GM19438 (cell line): Measurements from ENCODE around the gene TMEM233.

ENCODE experiments used
- ATAC-seq: cut with Tn5 transposase; IDR thresholded peaks from one replicate; pipeline ENCODE4 v1.9.1; 2021; ENCODE audit warnings: low read depth; ENCODE audit not compliant: unreplicated experiment

The TMEM233 gene

DNA sequence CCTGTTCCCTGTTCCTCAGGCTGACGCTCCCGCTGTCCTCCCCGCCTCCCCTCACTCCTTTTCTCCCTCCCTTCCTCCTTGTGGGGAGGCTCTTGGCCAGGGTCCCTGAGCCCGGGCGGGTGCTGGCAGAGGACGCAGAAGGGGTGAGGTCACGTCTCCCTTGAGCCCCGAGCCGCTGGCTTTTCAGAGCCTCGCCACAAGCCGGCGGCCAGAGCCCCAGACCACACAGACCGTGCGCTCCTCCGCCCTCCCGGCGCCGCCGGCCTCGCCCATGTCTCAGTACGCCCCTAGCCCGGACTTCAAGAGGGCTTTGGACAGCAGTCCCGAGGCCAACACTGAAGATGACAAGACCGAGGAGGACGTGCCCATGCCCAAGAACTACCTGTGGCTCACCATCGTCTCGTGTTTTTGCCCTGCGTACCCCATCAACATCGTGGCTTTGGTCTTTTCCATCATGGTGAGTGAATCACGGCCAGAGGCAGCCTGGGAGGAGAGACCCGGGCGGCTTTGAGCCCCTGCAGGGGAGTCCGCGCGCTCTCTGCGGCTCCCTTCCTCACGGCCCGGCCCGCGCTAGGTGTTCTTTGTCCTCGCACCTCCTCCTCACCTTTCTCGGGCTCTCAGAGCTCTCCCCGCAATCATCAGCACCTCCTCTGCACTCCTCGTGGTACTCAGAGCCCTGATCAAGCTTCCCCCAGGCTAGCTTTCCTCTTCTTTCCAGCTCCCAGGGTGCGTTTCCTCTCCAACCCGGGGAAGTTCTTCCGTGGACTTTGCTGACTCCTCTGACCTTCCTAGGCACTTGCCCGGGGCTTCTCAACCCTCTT, at the start of gene TMEM233:
Gene TMEM233 (plus strand): TSS at position 197 of the 821 bp plus-strand sequence. CDS start 75 bp downstream, at position 272.
- no peak for ATAC-seq

DNA sequence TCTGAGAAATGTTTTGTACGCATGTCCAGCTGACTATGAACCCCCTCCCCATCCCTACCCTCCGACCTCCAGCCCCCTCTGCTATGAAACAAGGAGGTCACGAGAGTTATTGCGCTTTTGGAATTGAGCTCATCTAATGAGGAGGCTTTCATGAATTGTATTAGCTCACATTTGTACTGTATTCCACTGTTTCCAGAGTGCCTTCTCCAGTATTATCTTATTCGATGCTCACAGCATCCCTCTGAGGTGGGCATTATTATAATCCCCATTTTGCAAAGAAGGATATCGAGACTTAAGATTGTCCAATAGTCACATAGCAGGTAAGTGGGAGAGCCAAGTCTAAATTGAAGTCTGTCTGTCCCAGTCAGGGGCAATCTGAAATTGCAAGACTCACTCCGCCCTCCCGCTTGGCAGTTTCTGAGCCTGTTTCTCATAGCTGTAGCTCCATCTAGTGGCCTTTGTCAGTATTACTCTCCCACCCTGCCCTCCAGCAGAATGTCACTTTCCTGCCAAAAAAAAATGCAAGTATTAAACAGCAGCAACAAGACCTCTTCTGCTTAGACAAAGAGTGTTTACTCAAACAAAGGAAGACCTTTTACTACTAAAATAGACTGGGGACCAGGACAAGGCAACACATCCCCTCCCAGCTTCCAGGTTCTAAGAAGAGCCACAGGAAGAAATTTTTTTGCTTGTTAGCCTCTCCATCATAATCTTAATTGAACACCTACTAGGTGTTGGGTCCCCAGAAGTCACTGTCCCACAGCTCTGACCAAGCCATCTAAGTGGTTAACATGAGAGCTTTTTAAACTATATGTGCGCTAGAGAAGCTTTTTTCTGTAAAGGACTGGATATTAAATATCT, 48.6 kb upstream of the TMEM233 start:
- ATAC-seq = no peak

DNA sequence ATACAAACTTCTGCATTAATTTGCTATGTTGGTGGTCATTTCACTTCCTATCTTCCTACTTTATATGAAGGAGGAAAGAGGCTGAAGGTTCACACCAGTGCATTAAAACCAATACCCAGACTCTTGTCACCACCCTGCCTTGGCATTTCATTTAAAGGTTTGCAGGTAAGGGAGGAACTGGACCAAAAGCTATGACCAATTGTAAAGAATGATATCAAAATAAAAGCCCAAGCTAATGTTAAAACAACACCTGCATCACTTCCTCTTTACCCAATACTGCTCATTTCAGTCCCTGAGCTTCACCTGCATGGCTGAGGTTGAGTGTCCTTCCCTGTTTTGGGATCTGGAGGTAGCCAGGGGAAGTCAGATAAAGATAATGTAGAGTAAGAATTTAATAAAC, 47.2 kb upstream of the TMEM233 start:
- no peak for ATAC-seq

DNA sequence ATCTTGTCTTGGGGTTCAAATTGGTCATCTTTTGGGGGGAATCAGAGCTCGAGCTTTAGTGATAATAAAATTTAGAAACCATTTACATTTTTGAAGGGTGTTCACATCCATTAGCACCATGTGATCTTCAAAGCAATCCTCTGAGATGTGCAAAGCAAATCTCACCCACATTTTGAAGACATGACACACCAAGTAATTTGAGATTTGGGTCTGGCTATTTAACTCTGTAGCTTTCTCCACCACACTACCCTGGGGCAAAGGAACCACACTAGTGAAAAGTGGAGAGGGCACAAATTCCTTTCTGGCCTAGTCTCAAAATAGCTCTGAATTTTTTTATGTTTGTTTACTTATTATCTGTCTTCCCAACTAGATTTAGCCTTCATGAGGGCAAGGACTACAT, 46.6 kb upstream of the TMEM233 start:
- no peak for ATAC-seq

DNA sequence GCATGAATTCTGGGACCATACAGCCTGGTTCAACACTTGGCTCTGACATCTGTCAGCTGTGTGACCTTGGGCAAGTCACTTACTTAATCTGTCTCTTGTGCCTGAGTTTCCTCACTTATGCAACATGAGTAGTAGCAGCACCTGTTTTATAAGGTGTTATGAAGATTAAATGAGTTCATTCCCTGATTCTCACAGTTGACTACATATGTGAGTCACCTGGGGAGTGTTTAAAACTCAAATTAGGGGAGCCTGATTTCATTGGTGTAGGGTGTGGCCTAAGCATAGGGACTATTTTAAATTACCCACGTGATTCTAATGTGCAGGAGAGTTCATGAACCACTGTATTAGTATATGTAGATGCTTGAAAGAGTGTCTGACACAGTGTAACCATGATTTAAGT, 36.7 kb upstream of the TMEM233 start:
- ATAC-seq = no peak

DNA sequence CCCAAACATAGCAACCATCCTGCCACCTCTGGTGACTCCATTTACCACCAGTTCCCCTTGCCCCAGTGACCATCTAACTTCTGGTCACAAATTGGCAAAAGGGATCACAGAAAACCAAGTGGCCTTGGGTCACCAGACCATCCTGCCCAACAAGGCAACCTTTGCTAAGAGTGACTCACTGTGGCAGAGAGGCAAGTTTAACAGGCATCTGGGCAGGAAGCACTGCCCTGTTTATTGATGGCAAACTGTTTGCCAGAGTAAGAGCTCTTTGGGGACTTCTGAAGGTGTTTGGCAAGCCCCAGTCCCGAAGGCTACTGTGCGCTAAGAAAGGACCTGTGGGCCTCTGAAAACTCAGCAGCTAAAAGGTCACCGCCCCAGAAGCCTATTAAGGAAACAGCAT, 28.2 kb upstream of the TMEM233 start:
- no peak for ATAC-seq

DNA sequence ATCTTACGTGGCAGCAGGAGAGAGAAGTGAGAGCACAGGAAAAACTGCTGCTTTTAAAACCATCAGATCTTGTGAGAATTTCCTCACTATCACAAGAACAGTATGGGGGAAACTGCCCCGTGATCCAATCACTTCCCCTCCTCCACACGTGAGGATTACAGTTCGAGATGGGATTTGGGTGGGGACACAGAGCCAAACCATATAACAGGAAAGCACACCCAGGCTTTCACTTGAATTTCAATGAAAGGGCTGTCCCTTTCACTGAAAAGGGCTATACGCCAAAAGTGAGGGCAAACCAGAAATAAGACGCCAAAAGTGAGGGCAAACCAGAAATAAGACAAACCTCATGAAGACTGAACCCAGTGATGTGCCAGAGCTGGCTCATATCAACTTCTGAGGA, 22.8 kb upstream of the TMEM233 start:
- ATAC-seq = no peak

DNA sequence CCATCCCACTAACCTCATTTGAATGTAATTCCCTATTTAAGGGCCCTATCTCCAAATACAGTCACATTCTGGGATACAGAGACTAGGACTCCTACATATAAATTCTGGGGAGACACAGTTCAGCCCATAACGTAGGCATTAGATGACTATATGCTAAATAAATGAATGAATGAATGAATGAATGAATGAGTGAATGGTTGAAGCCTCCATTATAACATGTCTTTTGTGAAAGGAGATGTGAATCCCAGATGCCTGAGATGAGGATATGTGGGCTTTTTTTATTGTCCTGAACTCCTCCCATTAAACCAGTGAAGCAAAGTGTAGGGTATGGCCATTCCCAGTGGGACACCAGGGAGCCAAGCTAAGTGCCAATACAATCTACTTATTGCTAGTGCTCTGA, 20.5 kb upstream of the TMEM233 start:
- ATAC-seq = no peak

DNA sequence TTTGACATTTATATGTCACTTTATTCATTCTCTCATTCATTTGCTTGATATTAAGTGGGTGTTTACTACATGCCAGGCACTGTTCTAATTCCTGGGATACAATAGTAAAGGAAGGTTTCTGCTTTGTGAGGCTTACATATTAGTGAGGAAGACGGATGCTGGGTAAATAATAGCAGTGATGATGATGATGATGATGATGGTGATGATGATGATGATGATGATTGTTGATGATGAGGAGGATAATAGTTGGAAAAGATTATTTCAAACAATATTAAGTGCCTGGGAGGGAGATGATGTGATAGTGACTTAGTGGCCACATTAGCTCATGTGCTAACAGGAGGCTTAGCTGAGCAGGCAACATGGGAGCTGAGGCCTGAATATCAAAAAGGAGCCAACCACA, 19.3 kb upstream of the TMEM233 start:
- no peak for ATAC-seq

DNA sequence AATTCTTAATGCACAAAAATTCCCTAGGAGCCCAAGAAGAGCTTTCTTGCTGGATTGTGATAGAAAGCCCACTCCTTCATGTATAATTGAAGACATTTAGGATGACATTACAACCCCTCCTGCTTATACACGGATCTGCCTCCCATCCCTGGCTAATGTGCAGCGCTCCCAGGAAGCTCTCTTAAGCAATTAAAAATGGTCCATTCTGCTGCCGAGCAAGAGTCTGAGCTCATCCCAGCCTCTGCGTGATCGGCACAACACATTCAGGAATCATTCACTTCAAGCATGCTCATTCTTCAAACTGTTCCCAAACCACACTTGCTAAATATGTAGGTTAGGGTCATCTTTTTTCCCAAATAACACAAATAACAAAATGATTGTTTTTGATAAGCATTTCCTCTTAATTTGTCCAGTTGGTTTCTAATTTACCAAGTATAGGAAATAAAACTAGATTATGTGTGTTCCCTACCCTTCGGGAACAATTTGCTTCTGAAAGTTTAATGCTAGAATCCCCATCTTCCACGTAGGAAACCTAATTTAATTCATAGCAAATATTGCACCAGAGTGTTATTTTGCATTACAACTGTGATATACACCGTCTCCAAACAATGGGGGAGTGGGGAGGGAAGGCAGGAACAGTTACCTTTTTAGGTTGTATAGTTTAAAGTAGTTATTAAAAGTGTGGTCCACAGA, 17.3 kb upstream of the TMEM233 start:
- no peak for ATAC-seq

DNA sequence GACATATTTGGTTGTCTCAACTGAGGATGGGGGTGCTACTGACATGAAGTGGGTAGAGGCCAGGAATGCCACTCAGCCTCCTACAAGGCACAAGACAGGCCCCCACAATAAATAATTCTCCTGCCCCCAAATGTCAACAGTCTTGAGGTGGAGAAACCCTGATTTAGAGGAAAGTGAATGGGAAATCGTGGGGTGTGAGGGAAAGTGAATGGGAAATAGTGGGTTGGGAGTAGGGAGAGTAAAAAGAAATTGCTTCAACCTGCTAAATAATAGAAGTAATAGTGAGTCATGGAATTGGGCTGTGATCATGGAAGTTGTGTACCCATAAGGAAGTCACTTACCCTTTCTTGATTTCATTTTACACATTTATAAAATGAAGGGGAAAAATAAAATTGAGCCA, 16.7 kb upstream of the TMEM233 start:
- no peak for ATAC-seq

DNA sequence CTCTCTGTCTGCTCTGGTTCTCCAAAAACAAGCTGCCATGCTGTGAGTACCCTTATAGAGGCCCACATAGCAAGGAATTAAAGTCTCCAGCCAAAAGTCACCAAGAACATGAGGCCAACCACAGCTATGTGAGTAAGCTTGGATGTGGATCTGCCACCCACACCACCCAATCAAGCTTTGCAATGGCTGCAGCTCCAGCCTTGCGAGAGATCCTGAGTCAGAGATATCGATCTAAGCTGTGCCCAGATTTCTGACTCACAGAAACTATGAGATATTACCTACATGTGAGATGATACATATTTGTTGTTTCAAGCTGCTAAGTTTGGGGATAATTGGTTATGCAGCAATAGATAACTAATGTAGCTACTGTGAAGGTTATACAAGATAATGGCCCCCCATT, 15.5 kb upstream of the TMEM233 start:
- ATAC-seq = no peak

DNA sequence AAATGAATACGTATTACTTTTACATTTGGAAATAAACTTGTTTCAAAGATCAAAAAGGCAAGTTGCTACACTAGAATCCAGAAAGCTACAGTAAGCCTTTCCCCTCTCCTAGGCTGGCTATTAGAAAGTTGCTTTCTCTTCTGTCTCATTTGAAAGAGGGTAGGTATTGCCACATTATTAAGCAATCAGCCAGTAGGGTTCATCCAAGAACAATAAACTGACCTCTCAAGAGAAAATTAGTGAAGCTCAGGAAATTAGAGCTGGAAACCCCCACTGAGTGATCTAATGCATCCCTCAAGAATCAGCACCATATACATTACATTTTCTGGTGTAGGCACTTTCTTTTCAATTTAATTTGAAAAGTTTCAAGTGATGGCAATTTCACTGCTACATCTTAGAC, 4.5 kb upstream of the TMEM233 start:
- ATAC-seq = no peak

DNA sequence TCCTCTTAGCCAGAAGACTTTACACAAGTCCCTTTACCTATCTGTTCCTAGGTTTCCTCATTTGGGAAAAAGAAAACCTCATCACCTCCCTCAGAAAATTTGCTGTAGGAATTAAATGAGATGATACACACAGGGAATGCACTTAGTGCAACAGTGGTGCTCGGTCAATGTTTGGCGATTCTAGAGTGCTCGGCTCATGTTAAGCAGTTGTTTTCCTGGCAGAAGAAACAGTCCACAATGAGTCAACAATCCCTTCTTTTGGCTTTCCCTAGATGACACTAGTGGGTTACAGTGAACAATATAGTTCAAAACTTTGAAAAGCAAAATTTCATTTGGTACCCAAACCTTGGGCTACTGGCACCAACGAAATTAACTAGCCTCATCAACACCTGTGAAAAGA, 3.9 kb upstream of the TMEM233 start:
- no peak for ATAC-seq

DNA sequence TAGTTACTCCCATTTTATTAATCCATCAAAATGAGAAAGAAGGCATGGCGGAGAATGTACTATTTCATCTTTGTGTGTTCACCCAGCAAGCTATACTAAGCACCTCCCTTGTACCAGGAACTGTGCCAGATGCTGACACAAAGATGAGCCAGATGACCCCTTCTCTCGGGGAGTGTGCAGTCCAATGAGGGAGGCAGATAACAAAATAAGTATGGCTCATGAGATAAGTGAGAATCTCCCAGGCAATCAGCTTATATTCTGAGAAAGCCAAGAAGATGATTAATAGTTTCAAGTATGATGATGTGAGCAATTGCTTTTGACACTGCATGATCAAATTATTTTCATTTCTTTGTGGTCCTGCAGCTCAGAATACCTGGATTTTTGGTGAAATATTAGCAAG, 1.3 kb upstream of the TMEM233 start:
- ATAC-seq = no peak

DNA sequence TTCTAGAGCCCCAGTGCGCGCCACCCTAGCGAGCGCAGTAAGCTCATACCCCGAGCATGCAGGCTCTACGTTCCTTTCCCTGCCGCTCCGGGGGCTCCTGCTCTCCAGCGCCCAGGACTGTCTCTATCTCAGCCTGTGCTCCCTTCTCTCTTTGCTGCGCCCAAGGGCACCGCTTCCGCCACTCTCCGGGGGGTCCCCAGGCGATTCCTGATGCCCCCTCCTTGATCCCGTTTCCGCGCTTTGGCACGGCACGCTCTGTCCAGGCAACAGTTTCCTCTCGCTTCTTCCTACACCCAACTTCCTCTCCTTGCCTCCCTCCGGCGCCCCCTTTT, 791 bp downstream of the TMEM233 start:
- no peak for ATAC-seq

DNA sequence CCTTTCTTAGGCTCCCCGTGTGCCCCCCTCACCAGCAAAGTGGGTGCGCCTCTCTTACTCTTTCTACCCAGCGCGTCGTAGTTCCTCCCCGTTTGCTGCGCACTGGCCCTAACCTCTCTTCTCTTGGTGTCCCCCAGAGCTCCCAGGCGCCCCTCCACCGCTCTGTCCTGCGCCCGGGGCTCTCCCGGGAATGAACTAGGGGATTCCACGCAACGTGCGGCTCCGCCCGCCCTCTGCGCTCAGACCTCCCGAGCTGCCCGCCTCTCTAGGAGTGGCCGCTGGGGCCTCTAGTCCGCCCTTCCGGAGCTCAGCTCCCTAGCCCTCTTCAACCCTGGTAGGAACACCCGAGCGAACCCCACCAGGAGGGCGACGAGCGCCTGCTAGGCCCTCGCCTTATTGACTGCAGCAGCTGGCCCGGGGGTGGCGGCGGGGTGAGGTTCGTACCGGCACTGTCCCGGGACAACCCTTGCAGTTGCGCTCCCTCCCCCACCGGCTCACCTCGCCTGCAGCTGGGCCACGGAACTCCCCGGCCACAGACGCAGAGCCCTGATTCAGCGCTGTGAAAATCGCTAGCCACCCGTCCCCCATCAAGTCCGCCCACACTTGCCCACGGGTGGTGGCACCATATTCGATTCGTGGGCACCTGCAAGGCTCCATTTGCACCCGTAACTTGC, 1.3 kb downstream of the TMEM233 start:
- ATAC-seq = no peak

DNA sequence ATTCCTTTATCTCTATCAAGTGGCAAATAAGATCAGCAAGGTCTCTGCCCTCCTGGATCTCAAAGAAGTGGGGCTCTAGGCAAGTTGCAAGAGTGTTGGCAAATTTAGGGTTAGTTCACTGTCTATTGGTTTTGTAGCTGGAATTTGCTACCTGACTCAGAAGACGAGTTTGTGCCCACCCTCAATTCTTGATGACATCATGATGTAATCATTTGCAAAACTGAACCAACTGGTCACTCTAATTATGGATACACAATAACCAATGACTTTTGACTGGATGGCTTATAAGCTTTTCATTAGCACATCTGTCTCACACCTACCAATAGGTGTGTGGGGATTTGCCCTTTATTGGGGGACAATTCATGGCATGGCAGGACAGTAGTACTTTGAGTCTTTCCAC, 4.6 kb downstream of the TMEM233 start:
- ATAC-seq = no peak

DNA sequence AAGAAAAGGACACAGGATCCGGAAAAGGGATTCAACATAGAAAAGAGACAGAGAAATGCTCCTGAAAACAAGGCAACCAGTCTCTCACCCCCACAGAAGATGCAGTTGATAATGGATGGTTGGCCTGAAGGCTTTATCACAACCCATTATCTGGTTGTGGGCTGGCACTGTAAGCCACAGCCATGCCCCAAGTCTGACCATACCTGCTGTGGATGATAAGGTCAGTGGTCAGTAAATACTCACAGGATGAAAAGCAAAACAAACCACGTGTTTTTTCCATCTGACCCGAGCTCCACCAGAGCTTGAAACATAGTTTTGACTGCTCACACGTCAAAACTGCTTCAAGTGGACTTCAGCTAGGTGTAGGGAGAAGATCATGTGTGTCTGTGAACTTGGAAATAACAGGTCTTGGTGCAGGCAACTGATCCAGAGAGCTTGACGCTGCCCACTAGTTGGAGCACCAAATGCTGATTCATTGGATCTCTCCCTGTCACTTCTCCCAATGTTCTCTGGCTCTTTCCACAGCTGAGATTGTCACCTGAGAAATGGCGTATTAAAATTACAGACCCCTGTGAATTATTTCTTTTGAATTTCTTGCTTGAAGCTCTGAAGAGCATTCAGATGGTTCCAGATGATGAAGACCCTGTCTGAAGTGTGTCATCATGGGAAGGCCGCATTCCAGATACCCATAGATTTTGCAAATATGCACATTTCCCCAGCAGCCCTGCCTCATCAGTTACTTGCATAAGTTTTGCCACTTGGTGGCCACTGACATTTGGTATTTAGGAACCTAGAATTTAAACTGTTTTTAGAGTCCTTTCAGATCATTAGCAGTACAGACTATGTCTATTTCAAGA, 8.5 kb downstream of the TMEM233 start:
- ATAC-seq = no peak

DNA sequence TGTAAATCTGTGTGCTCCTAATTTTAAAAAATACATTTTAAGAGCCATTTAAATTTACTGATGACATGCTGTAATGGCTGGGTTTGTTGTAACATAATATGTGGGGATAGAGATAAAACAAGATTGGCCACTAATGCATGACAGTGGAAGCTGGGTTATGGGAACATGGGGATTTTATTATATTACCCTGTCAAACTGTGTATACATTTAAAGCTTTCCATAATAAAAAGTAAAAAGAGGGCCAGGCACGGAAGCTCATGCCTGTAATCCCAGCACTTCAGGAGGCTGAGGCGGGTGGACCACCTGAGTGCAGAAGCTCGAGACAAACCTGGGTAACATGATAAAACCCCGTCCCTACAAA, 9.1 kb downstream of the TMEM233 start:
- no peak for ATAC-seq
